ENCODE data around the gene CDSN.

DNA sequence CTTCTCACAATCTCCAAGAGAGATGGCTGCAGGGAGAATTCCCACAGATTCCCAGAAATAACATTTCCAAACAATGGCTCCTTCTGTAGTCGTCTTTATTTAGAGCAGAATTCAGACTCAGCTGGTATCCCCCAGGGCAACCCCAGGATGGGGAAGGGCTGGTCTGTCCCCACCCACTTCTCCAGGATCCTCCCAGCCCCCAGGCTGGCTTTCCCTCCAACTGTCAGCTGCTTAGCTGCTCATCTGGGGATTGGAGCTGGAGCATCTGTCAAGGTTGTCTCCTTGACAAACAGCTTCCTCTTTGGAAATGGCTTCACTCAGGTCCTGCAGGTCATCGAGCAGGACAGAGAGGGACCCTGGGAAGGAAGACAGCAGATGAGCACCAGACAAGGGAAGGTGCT is 22.1 kb upstream of the CDSN start:
- no peak for TF ChIP-seq POLR2A (IDR thresholded peaks at IDR 0.05; ENCODE audit: low read depth, low read length)
- TF ChIP-seq TAF1 (IDR thresholded peaks at IDR 0.05; ENCODE audit: low read depth, low read length), result no peak
- TF ChIP-seq POLR2AphosphoS5 (IDR thresholded peaks at IDR 0.05; ENCODE audit: low read depth, low read length), result no peak
- no peak for TF ChIP-seq POU2F2 (IDR thresholded peaks at IDR 0.05; ENCODE audit: low read depth, low read length)
- TF ChIP-seq PAX5 (IDR thresholded peaks at IDR 0.05; ENCODE audit: insufficient read depth, low read length, severe bottlenecking), result no peak

Measured in GM12891 (cell line).